ENCODE measurements around the gene CASZ1.

DNA sequence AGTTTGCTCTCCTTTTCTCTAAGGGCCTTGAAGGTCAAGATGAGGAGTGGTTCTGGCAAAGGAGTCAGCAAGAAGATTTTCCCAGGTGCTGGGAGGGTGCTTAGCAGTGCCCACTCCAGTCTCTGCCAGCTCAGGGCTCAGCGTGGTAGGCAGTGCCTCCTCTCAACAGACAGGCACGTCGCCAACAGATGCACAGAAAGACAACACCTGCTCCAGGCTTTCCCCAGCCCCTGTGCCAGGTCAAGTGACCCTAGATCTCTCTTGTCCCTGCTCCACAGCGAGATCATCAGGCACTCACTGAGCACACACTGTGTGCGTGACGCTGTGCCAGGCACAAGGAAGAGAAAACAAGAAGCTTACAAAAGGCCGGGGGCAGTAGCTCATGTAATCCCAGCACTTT is 86.0 kb downstream of the CASZ1 start:
- TF ChIP-seq EZH2 (IDR thresholded peaks at IDR 0.05; ENCODE audit: low read length, missing control alignments), result no peak
- TF ChIP-seq, protein P1, sequence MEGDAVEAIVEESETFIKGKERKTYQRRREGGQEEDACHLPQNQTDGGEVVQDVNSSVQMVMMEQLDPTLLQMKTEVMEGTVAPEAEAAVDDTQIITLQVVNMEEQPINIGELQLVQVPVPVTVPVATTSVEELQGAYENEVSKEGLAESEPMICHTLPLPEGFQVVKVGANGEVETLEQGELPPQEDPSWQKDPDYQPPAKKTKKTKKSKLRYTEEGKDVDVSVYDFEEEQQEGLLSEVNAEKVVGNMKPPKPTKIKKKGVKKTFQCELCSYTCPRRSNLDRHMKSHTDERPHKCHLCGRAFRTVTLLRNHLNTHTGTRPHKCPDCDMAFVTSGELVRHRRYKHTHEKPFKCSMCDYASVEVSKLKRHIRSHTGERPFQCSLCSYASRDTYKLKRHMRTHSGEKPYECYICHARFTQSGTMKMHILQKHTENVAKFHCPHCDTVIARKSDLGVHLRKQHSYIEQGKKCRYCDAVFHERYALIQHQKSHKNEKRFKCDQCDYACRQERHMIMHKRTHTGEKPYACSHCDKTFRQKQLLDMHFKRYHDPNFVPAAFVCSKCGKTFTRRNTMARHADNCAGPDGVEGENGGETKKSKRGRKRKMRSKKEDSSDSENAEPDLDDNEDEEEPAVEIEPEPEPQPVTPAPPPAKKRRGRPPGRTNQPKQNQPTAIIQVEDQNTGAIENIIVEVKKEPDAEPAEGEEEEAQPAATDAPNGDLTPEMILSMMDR (conservative IDR thresholded peaks at IDR 0.05 in 1 of 2, IDR thresholded peaks at IDR 0.05 in 1 of 2; ENCODE audit: low read depth in 1 of 2, low read length in 2 of 2), result no peak
